Immature natural killer cell (primary cell): Measurements from ENCODE around the gene PICK1. TPM values are rescaled to one million over a fixed set of nuclear protein-coding genes. Genes with fewer than 3 reads are reported as not detected.

Experiments
- DNase-seq, 3 donors: peaks; one replicate each; pipeline ENCODE4 v3.0.0; 2022; ENCODE audit warnings: mixed read lengths in 1 of 3
- H3K27ac Mint-ChIP-seq, 6 donors: one replicate each; pipeline ENCODE4 v1.8.0; 2020; ENCODE audit warnings: mixed read lengths in 6 of 6, mild to moderate bottlenecking in 5 of 6, inconsistent platforms in 4 of 6, moderate library complexity in 3 of 6
- H3K27me3 Mint-ChIP-seq, 3 donors: one replicate each; pipeline ENCODE4 v1.8.0; 2020 to 2021; ENCODE audit warnings: low read depth in 3 of 3, mild to moderate bottlenecking in 3 of 3, mixed read lengths in 3 of 3, moderate library complexity in 3 of 3, inconsistent platforms in 1 of 3
- H3K36me3 Mint-ChIP-seq, 3 donors: one replicate each; pipeline ENCODE4 v1.8.0; 2020; ENCODE audit warnings: mixed read lengths in 3 of 3, inconsistent platforms in 2 of 3, mild to moderate bottlenecking in 2 of 3
- H3K4me1 Mint-ChIP-seq, 2 donors: one replicate each; pipeline ENCODE4 v1.8.0; 2020; ENCODE audit warnings: inconsistent platforms in 2 of 2, mild to moderate bottlenecking in 2 of 2, mixed read lengths in 2 of 2, moderate library complexity in 1 of 2
- H3K4me3 Mint-ChIP-seq, 5 donors: one replicate each; pipeline ENCODE4 v1.8.0; 2020; ENCODE audit warnings: mild to moderate bottlenecking in 5 of 5, mixed read lengths in 5 of 5, inconsistent platforms in 3 of 5, moderate library complexity in 3 of 5
- H3K9me3 Mint-ChIP-seq, 6 donors: one replicate each; pipeline ENCODE4 v1.8.0; 2020; ENCODE audit warnings: mild to moderate bottlenecking in 6 of 6, mixed read lengths in 6 of 6, inconsistent platforms in 4 of 6, moderate library complexity in 3 of 6
- polyA plus RNA-seq, 3 donors: library from polyadenylated mRNA; unstranded; fragments of 300-500 nt; fragmentation: Illumina TruSeq; gene quantifications; one replicate each; pipeline ENCODE4 v1.2.3, GENCODE V29; 2021

The PICK1 gene
- 10 to 100 TPM in 1 of 3 donors, 1 to 10 TPM in 1, under 1 TPM in 1; 0.12 to 11.1 (median 6.0) TPM for polyA plus RNA-seq

DNA sequence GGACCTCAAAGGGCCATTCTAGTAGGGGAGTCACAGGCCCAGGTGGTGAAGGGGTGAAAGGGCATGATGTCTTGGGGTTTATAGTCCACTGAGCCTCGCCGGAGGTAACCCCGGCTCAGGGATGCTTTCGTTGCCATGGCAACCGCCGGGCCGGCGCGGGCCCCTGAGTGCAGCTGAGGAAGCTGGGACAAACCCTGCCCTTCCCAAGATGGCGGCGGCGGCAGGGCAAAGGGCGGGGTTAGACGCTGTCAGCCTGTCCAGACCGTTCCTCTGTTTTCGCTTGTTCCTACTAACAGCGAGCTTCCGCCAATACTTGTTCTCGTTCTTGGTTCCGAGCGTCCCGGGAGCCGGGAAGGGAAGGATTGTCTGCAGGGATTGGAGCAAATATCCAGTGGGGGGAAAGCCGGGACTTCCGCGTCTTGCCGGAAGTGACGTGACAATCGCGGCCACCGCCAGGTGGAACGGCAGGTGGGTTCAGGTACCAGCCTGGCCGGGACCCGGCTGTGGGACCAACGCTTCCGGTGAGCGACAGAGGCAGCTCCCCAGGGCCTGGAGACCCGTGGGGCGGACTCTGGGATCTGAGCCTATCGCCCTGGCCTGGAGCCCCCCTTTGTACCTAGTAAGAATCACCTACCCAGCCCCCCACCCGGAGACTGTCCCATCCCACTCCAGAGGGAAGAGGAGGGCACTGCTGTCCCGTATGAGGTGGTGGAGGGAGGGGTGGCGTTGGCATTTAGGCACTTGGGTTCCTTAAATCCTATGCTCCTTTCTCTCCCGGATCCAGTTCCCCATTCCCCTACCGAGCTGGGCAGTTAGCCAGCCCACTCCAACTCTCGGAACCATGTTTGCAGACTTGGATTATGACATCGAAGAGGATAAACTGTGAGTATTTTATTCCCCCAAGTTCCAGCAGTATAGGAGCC is at the start of gene PICK1:
TSS of gene PICK1 (plus strand) at position 436 of the 923 bp plus-strand sequence. CDS start at position 842, 406 bp downstream.
- Mint-ChIP-seq H3K27me3 (peaks cover 5 to 7% (median 7%) of the 10 kb centered on the region in 3 donors), H3K4me1 (peaks cover 24 to 28% of the 10 kb centered on the region in 2 donors), H3K9me3 (no peaks in the 10 kb centered on the region), H3K4me3 (peak within 1 kb of the TSS; percentile 95 to 98 (median 97)), H3K27ac (peak within 1 kb of the TSS; percentile 96 to 98 (median 97)), H3K36me3 (peaks cover 3 to 7% (median 4%) of the 10 kb centered on the region in 3 donors)
- peak; percentile 76 to 83 (median 82) for DNase-seq

DNA sequence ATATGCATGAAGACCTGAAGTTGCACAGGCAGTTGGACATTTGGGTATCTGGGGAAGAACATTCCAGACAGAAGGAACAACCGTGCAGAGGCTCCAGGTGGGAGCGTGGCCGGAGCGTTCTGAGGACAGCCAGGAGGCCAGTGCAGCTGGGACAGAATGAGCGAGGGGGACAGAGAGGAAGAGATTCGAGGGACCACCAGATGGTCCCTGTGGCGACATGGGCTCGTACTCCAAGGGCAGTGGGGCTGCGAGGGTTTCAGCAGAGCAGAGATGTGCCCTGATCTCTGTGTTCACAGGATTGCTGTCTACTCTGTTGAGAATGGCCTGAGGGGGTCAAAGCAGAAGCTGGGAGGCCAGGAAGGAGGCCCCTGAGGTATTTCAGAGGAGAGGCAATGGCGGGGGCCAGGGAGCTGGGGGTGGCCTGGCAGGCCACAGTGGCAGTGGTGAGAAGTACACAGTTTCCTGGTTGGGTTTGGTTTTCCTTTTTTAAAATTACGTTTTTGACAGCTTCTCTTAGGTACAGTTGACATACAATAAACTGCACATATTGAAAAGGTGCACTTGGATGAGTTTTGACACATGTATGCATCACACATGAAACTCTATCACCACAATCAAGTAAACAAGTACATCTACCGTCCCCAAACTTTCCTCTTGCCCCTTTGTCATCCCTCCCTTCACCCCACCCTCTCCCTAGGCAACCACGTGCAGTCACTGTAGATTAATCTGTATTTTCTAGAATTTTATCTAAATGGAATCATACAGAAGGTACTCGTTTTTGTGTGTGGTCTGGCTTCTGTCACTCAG is 48.0 kb upstream of the PICK1 start:
- H3K27me3 Mint-ChIP-seq, result peaks cover 0 to 3% (median 2%) of the 10 kb centered on the region in 3 donors
- no peaks in the 10 kb centered on the region for H3K36me3 Mint-ChIP-seq
- H3K27ac Mint-ChIP-seq, result peak overlapping the region; percentile 69 to 94 (median 86)
- DNase-seq, result peak; percentile 45 to 57 (median 57)
- H3K9me3 Mint-ChIP-seq, result no peaks in the 10 kb centered on the region
- H3K4me1 Mint-ChIP-seq, result peaks cover 41 to 46% of the 10 kb centered on the region in 2 donors
- peak overlapping the region; percentile 68 to 80 (median 77) for H3K4me3 Mint-ChIP-seq

DNA sequence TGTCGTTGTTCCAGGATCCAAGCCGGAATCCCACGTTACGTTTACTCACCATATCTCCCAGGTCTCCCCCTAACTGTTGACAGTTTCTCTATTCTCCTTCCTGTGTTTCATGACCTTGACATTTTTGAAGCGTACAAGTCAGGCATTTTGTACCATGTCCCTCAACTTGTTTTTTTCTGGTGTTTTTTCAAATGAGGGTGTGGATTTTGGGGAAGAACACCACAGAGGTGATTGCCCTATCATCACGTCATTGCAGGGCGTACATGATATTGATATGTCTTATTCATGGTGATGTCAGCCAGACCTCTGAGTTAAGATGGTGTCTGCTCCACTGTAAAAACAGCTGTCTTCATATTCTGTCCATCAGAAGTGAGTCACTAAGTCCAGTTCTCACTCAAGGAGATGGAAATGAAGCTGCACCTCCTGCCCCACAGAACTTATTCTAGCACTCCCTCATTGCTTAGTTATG is 44.6 kb upstream of the PICK1 start:
- H3K27ac Mint-ChIP-seq, result no peak overlapping the region
- no peak for DNase-seq
- no peaks in the 10 kb centered on the region for H3K9me3 Mint-ChIP-seq
- peaks cover 32 to 36% of the 10 kb centered on the region in 2 donors for H3K4me1 Mint-ChIP-seq
- peaks cover 0 to 3% (median 0%) of the 10 kb centered on the region in 3 donors for H3K27me3 Mint-ChIP-seq
- no peak overlapping the region for H3K4me3 Mint-ChIP-seq
- H3K36me3 Mint-ChIP-seq, result no peaks in the 10 kb centered on the region

DNA sequence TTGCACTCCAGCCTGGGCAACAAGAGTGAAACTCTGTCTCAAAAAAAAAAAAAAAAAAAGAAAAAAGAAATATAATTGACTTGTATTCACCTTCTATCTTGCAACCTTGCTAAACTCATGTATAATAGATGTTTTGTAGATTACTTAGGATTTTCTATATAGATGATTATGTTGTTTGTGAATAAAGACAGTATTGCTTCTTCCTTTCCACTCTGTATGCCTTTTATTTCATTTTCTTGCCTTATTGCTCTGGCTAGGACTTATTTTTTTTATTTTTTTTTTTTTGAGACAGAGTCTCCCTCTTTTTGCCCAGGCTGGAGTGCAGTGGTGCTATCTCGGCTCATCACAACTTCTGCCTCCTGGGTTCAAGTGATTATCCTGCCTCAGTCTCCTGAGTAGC is 43.1 kb upstream of the PICK1 start:
- H3K4me3 Mint-ChIP-seq, result no peak overlapping the region
- DNase-seq, result no peak
- no peaks in the 10 kb centered on the region for H3K9me3 Mint-ChIP-seq
- peaks cover 0 to 2% (median 0%) of the 10 kb centered on the region in 3 donors for H3K27me3 Mint-ChIP-seq
- H3K27ac Mint-ChIP-seq, result no peak overlapping the region
- peaks cover 34% of the 10 kb centered on the region in 2 donors for H3K4me1 Mint-ChIP-seq
- no peaks in the 10 kb centered on the region for H3K36me3 Mint-ChIP-seq

DNA sequence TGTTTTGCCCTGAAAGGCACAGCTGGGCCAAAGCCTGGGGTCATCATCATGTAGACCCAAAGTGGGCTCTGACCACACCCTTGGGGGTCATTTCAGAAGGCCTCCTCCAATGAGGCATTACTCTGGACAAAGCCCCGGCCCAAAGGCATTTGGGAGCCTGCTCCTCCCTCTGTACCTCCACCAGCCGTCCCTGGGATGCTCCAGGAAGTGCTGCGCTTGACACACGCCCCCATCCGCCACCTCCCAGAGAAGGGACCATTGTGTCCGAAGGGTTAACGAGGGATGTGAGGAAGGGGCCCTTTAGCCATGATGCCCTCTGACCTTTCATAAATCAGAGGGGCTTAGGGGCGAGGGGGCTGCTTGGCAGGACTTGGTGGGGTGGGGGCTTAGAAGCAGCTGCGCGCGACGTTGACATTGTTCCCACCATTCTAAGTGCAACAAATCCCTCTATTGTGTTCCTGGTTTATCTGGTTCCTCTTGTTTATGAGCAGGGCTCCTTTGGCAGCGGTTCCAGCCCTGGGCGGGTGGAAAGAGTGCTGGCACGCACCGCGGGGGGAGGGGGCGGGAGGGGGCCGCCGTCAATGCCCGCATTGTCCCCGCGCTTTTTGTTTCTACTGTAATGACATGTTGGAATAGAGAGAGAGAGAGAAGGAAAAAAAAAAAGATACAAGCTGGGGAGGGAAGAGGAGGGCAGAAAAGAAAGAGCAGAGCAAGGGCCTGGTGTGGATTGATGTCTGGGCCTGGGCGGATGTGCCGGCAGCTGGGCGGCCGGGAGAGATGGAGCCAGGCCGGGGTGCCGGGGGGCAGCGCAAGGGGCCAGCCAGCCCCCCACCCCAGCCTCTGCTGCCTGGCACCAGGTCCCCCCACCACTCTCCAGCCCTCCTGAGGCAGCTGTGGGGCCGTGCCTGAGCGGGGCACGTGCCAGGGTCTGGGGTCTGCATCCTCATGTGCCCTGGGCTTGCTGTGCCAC is 40.7 kb upstream of the PICK1 start:
- peaks cover 24 to 28% of the 10 kb centered on the region in 2 donors for H3K4me1 Mint-ChIP-seq
- no peaks in the 10 kb centered on the region for H3K9me3 Mint-ChIP-seq
- peaks cover 0 to 1% (median 0%) of the 10 kb centered on the region in 3 donors for H3K27me3 Mint-ChIP-seq
- H3K4me3 Mint-ChIP-seq, result no peak overlapping the region
- peak overlapping the region in 1 of 6 donors; percentile 31 for H3K27ac Mint-ChIP-seq
- DNase-seq, result no peak
- H3K36me3 Mint-ChIP-seq, result no peaks in the 10 kb centered on the region

DNA sequence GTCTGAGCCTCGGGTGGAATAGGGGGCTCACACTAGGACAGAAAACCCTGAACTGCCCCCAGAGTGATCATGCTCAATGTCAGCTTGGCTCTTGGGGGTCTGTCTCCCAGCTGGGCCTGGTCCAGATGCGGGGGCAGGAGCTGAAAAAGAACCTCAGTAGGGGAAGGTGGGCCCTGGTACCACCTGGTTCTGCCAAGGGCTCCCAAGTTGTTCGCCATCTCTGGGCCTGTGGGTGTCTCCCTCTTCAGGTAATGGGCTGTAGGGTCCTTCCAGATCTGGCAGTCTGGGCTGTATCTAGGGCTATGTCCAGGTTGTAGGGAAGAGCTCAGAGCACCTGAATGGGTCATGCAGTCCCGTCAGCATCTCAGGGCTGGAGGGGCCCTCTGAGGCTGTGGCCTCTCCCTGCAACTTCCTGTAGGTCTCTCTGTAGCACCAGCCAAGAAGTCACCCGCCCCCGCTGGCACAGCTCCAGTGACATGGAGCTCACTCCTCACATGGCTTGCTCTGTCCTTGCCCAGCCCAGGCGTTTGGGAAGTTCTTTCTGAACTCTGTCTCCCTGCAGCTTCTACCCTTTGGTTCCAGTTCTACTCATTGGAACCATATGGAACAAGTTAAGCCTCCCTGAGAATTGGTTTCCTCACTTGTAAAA is 39.8 kb upstream of the PICK1 start:
- no peaks in the 10 kb centered on the region for H3K9me3 Mint-ChIP-seq

DNA sequence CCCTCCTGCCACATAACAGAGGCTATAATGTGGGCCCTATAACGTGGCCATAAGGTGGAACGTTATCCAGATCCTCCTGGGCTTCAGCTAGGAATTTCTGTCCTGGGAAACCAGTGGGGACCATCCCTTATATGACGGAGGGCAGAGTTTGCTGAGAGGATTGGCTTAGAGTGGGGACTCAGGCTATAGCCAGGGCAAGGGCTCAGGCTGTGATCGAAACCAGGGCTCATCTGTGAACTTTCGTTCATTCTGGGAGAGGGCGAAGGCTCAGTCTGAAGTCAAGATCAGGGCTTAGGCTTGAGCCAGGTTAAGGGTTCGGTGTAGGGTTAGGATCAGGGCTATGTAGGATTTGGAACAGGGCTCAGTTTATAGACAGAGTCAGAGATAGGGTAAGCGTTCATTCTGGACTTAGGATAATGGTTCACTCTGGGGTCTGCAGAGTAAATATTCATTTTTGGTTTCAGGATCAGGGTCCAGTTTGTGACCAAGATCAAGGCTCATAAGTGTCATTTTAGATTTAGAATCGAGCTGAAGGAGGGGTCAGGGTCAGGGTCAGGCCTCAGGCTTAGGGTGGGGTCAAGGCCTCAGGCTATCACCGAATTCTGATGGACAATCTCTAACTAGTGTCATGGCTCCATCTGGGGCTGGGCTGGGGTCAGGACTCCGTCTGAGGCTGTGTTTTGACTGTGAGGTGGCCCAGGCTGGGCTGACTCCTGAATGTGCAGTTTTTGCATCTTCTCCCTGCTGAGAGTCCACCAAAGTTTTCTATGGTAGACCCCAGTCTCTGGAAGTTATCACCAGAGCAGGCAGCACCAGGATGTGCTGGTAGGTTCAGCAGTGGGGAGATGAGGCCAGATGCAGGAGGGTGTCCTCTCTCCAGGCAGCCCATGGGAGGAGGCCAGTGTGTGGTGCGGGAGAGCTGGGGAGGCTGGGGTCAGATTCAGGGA is 39.0 kb upstream of the PICK1 start:
- no peak for DNase-seq
- H3K4me1 Mint-ChIP-seq, result peaks cover 18 to 26% of the 10 kb centered on the region in 2 donors
- no peaks in the 10 kb centered on the region for H3K36me3 Mint-ChIP-seq
- H3K4me3 Mint-ChIP-seq, result no peak overlapping the region
- H3K9me3 Mint-ChIP-seq, result no peaks in the 10 kb centered on the region
- H3K27ac Mint-ChIP-seq, result peak overlapping the region in 2 of 6 donors; percentile 46 to 54
- H3K27me3 Mint-ChIP-seq, result peaks cover 0 to 1% (median 0%) of the 10 kb centered on the region in 3 donors

More for the DNA sequence above, 39.8 kb upstream of the PICK1 start:
- DNase-seq, result no peak
- no peaks in the 10 kb centered on the region for H3K36me3 Mint-ChIP-seq
- peak overlapping the region in 2 of 6 donors; percentile 46 to 54 for H3K27ac Mint-ChIP-seq
- H3K4me1 Mint-ChIP-seq, result peaks cover 23 to 26% of the 10 kb centered on the region in 2 donors
- peak overlapping the region in 1 of 5 donors; percentile 33 for H3K4me3 Mint-ChIP-seq
- H3K27me3 Mint-ChIP-seq, result peaks cover 0 to 1% (median 0%) of the 10 kb centered on the region in 3 donors

DNA sequence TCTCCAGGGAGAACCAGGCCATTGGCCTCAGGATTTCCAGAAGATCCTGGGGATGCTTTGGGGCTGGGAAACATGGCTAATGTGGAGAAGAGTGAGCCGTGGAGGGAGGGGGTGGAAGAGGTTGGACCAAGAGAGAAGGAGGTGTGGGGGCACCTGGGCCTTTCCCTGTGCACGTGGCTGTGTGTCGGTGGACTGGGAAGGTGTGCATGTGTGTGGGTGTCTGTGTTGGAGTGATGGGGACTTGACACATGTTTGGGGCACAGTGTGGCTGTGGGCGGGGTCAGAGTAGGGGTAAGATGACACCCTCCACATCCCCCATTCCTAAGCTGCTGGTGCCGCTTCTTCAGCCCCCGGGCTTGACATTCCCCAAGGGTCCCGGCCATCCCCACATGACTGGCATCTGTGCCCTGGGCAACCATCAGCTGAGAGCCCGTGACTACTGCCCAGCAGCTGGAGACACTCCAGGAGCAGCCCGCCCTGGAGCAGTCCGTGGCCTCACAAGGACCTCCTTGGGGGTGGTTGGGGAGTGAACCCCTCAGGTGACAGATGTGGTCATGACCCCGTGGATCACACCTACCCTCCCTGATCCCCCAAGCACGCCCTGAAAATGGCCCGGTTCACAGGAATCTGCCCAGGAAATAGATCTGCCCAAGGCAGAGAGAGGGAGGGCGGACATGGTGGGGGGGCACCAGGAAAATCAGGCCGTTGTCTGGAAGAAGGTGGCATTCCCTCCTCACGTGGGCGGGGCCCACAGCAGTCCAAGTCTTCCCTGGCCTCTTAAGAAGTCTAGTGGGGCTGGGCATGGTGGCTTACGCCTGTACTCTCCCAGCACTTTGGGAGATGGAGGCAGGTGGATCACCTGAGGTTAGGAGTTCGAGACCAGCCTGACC is 38.0 kb upstream of the PICK1 start:
- Mint-ChIP-seq H3K36me3 (no peaks in the 10 kb centered on the region), H3K4me1 (peaks cover 18 to 26% of the 10 kb centered on the region in 2 donors), H3K4me3 (no peak overlapping the region), H3K27me3 (peaks cover 0 to 3% (median 2%) of the 10 kb centered on the region in 3 donors), H3K27ac (peak overlapping the region in 1 of 6 donors; percentile 21), H3K9me3 (no peaks in the 10 kb centered on the region)
- DNase-seq, result no peak

DNA sequence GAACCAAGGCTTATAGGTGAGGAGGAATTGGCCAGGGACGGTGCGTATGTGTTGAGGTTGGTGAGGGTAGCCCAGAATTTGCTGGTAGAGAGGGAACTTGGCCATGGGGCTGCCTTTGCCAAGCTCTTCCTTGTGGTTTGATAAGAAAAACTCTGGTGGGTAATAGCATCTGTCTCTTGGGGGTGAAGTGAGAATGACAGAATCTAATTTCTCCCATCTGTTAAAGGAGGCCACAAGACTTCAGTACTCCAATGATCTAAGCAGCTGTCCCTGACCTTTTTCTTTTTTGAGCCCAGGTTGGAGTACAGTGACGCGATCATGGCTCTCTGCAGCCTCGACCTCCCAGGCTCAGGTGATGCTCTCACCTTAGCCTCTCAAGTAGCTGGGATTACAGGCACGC is 36.0 kb upstream of the PICK1 start:
- DNase-seq, result no peak
- Mint-ChIP-seq H3K27me3 (peaks cover 1 to 3% (median 2%) of the 10 kb centered on the region in 3 donors), H3K36me3 (no peaks in the 10 kb centered on the region), H3K4me1 (peaks cover 18 to 26% of the 10 kb centered on the region in 2 donors), H3K9me3 (no peaks in the 10 kb centered on the region), H3K4me3 (no peak overlapping the region), H3K27ac (peak overlapping the region in 3 of 6 donors; percentile 58 to 64 (median 60))

DNA sequence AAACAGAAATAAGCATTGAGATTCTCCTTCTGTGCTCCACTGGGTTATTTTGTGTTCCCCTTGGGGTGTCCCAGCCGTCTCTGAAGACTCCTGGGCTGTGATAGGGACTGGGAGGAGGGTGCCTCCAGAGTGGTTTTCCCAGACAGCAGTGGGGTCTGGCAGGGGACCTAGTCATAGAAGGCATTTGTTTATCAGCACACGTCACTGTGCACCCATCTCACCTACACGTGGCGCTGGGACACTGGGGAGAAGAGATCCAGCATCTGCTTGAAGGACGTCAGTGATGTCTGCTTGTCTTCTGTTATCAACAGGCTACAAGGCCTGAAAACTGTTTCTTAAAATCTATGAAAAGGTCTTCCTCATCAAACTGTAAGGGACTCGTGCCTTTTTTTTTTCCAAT is 34.2 kb upstream of the PICK1 start:
- Mint-ChIP-seq H3K4me3 (no peak overlapping the region), H3K4me1 (peaks cover 21 to 29% of the 10 kb centered on the region in 2 donors), H3K36me3 (no peaks in the 10 kb centered on the region), H3K27ac (no peak overlapping the region), H3K27me3 (peaks cover 1 to 3% (median 2%) of the 10 kb centered on the region in 3 donors), H3K9me3 (no peaks in the 10 kb centered on the region)
- no peak for DNase-seq

DNA sequence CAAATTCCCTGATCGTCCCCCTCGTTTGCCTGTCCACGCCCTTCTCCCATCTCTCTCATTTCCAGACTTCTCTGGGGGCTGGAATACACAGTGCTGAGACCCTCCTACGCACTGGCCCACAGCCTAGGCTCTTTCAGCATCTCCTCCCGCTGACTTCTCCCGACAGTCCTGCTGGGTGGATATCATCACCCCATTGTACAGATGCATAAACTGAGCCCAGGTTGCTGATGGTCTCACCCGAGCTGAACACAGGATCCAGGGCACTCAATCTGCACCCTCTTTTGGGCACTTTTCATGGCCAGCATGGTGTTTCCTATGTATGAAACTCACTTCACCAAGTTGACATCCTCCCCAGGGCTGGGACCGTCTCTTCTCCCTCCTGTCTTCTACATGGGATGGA is 31.7 kb upstream of the PICK1 start:
- Mint-ChIP-seq H3K27me3 (peaks cover 1 to 3% (median 2%) of the 10 kb centered on the region in 3 donors), H3K36me3 (no peaks in the 10 kb centered on the region), H3K4me3 (no peak overlapping the region), H3K27ac (peak overlapping the region in 1 of 6 donors; percentile 42), H3K4me1 (peaks cover 20 to 27% of the 10 kb centered on the region in 2 donors), H3K9me3 (no peaks in the 10 kb centered on the region)
- no peak for DNase-seq
